Putamen (tissue), 1 donor: ENCODE results near the gene ARHGAP24.
"Not testable (repeated sequence)": the region's sequence is repeated elsewhere in the genome, so short reads cannot be mapped to it uniquely, and the experiment has no call there.

ENCODE experiments used
- DNase-seq: peaks from one replicate; pipeline ENCODE4 v3.0.0-alpha.2; 2016; ENCODE audit warnings: low spot score

Gene ARHGAP24

GRCh38 chr4:85956293-85956945 is 481.5 kb downstream of the ARHGAP24 start:
- DNase-seq: no peak

- no peak for DNase-seq
Measured at GRCh38 chr4:85961887-85962286, 486.9 kb downstream of the ARHGAP24 start.

GRCh38 chr4:85963231-85963630 is 488.3 kb downstream of the ARHGAP24 start:
- DNase-seq: no peak

- no peak for DNase-seq
Measured at GRCh38 chr4:85964298-85964697, 489.3 kb downstream of the ARHGAP24 start.

GRCh38 chr4:85965017-85965416 is 490.1 kb downstream of the ARHGAP24 start:
- not testable (repeated sequence) for DNase-seq

GRCh38 chr4:85965529-85965928 is 490.6 kb downstream of the ARHGAP24 start:
- no peak for DNase-seq

GRCh38 chr4:85966373-85966772 is 491.4 kb downstream of the ARHGAP24 start:
- DNase-seq: no peak

GRCh38 chr4:85967872-85968271 is 492.9 kb downstream of the ARHGAP24 start:
- no peak for DNase-seq

GRCh38 chr4:85968945-85969819 is 494.2 kb downstream of the ARHGAP24 start:
- DNase-seq: peak; percentile 36

GRCh38 chr4:85970535-85970934 is 495.6 kb downstream of the ARHGAP24 start:
- DNase-seq: no peak

GRCh38 chr4:85979276-85979675 is 504.3 kb downstream of the ARHGAP24 start:
- DNase-seq: no peak

- no peak for DNase-seq
Measured at GRCh38 chr4:85986266-85986665, 511.3 kb downstream of the ARHGAP24 start.

GRCh38 chr4:85993641-85994040 is 518.7 kb downstream of the ARHGAP24 start:
- no peak for DNase-seq

- no peak for DNase-seq
Measured at GRCh38 chr4:85994576-85994975, 519.6 kb downstream of the ARHGAP24 start.

- DNase-seq: no peak
Measured at GRCh38 chr4:85995361-85995760, 520.4 kb downstream of the ARHGAP24 start.

- no peak for DNase-seq
Measured at GRCh38 chr4:86001591-86001990, 526.6 kb downstream of the ARHGAP24 start.

- DNase-seq: no peak
Measured at GRCh38 chr4:86004030-86004429, 529.1 kb downstream of the ARHGAP24 start.

GRCh38 chr4:86006057-86006456 is 531.1 kb downstream of the ARHGAP24 start:
- no peak for DNase-seq

- no peak for DNase-seq
Measured at GRCh38 chr4:86007042-86007441, 532.1 kb downstream of the ARHGAP24 start.

- DNase-seq: no peak
Measured at GRCh38 chr4:86011117-86011516, 536.2 kb downstream of the ARHGAP24 start.

- no peak for DNase-seq
Measured at GRCh38 chr4:86013621-86014020, 538.7 kb downstream of the ARHGAP24 start.

GRCh38 chr4:86014599-86014998 is 539.6 kb downstream of the ARHGAP24 start:
- DNase-seq: no peak
